GM10248 (cell line): Measurements from ENCODE around the gene UCN.
"Not testable (repeated sequence)": the region's sequence is repeated elsewhere in the genome, so short reads cannot be mapped to it uniquely, and the experiment has no call there.

Source experiments
- CTCF ChIA-PET: fragments of 300-600 bp; sonication (Branson Sonifier 250); formaldehyde crosslinking; extraction: SDS; loops from one replicate; lab custom pipeline; 2021; ENCODE audit warnings: antibody characterized with exemption; lab: Yijun Ruan, JAX
- POLR2A ChIA-PET: fragments of 350-650 bp; sonication (Branson Sonifier 250); formaldehyde crosslinking; extraction: SDS; loops from one replicate; lab custom pipeline; 2020; ENCODE audit warnings: antibody characterized with exemption; lab: Yijun Ruan, JAX
- DNase-seq: peaks from one replicate; pipeline ENCODE4 v3.0.0; 2012; ENCODE audit errors: extremely low spot score
- TF ChIP-seq, protein P1 (sequence below): IDR thresholded peaks from 2 replicates; pipeline ENCODE4 v1.5.1; 2012; ENCODE audit warnings: mild to moderate bottlenecking, low read depth; ENCODE audit errors: extremely low read depth, missing control alignments, control extremely low read depth

The UCN gene, protein sequence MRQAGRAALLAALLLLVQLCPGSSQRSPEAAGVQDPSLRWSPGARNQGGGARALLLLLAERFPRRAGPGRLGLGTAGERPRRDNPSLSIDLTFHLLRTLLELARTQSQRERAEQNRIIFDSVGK

DNA sequence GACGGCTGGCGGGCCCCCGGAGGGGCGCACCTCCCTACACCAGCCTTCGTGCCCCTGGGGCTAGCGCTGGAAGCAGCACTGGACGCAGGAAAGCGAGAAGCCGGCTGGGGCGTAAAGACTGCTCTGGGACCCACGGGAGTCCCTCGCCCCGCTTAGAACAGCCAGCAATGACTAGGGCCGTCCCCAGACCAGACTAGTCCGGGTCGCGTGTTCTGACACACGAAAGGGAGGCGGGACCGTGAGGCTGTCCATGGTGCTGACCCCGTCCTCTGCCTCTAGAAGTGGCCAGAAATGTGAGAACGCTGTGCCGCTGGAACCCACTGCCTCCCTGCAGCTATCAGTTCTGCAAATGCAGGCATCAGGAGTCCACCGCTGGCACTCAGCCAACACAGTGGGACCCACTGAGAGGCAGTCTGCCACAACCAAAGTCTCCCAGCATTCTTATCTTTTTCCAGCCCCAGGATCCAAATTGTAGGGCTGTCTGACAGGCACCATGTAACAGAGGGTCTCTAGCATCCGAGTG is at the start of gene UCN:
UCN (minus strand) TSS at position 87 of the 523 bp plus-strand sequence. CDS start 550 bp downstream, outside the sequence.
- POLR2A ChIA-PET: no interaction called here
- DNase-seq: no peak
- TF ChIP-seq, protein P1, sequence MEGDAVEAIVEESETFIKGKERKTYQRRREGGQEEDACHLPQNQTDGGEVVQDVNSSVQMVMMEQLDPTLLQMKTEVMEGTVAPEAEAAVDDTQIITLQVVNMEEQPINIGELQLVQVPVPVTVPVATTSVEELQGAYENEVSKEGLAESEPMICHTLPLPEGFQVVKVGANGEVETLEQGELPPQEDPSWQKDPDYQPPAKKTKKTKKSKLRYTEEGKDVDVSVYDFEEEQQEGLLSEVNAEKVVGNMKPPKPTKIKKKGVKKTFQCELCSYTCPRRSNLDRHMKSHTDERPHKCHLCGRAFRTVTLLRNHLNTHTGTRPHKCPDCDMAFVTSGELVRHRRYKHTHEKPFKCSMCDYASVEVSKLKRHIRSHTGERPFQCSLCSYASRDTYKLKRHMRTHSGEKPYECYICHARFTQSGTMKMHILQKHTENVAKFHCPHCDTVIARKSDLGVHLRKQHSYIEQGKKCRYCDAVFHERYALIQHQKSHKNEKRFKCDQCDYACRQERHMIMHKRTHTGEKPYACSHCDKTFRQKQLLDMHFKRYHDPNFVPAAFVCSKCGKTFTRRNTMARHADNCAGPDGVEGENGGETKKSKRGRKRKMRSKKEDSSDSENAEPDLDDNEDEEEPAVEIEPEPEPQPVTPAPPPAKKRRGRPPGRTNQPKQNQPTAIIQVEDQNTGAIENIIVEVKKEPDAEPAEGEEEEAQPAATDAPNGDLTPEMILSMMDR: no peak
- CTCF ChIA-PET: interaction anchor here (3.7 kb wide), 1 partner anchor 30 kb away, joined by 14 read pairs; no protein-coding TSS in a partner anchor

DNA sequence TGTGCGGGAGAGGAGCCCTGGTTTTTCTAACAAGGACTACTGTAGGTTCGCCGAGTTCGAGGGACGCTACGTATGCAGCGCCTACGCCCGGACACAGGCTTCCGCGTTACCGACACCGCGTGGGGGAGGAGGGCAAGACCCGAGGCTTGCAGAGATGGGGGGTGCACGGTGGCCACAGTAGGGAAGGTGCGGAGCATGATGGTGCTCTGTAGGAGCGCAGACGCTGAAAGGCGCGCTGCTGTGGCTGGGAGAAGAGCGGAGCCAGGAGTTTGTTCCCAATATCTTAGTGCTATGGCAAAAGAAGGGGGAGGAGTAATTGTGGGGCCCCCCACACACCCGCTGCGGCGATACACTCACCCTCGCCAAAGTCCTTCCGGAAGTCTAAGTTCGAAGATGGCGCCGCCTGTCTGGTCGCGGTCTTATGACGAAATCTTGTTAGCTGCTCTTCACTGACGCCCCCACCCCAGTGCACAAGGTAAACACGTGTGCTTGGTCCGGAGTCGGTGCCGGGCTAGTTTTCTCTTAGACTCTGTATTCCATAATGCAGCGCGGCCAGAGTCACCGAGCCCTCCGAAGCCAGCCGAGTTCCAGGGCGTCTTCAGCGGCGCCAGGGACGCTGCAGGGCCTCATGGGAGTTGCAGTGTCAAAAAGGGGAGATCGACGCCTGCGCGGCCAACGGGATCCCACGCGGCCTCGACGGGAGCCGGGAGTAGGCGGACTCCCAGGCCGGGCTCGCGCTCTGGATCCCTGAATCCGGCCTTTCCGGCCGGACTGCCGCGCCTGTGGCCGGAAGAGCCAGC is 48.3 kb upstream of the UCN start, which contains the start of gene GTF3C2:
GTF3C2 (minus strand) TSS at position 383 of the 800 bp plus-strand sequence. CDS start 13,210 bp downstream, outside the sequence.
- TF ChIP-seq, protein P1: no peak
- peak; percentile 90 for DNase-seq
- POLR2A ChIA-PET: no interaction called here
- CTCF ChIA-PET: interaction anchor here (0.8 to 2.0 kb wide), 2 partner anchors 13 to 327 kb away, joined by 3 to 10 read pairs; partner anchors contain the start of gene EIF2B4

DNA sequence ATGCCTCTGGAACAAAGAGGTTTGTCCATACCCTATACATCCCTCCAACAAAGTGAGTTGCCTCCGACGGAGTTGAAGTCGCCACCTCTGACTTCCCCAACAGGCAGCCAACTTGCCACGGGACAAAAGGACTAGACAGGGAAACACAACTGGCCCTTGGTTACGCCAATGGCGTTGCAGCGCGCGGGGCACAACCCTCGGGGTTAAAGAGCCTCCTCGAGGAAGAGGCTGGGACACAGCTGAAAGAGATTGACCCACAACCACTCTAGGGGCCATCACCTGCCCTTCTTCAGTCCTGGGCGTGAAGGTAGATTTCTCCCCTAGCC is 47.8 kb upstream of the UCN start:
- CTCF ChIA-PET: interaction anchor here (2.0 kb wide), 1 partner anchor 13 kb away, joined by 10 read pairs; the partner anchor contains the start of gene EIF2B4
- no peak for DNase-seq
- TF ChIP-seq, protein P1: no peak
- POLR2A ChIA-PET: no interaction called here

DNA sequence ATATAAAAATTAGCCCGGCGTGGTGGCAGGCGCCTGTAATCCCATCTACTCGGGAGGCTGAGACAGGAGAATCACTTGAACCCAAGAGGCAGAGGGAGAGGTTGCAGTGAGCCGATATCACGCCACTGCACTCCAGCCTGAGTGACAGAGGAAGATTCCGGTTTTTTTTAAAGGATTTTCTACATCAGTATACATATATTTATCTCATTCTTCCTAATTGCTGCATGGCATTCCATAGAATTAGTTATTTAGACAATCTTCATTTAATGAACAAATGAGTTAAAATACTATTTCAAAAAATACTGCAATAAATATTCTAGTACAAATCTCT is 46.3 kb upstream of the UCN start:
- POLR2A ChIA-PET: no interaction called here
- CTCF ChIA-PET: interaction anchor here (1.8 kb wide), 2 partner anchors 10 to 15 kb away, joined by 8 to 14 read pairs; no protein-coding TSS in a partner anchor
- no peak for DNase-seq
- TF ChIP-seq, protein P1: no peak

DNA sequence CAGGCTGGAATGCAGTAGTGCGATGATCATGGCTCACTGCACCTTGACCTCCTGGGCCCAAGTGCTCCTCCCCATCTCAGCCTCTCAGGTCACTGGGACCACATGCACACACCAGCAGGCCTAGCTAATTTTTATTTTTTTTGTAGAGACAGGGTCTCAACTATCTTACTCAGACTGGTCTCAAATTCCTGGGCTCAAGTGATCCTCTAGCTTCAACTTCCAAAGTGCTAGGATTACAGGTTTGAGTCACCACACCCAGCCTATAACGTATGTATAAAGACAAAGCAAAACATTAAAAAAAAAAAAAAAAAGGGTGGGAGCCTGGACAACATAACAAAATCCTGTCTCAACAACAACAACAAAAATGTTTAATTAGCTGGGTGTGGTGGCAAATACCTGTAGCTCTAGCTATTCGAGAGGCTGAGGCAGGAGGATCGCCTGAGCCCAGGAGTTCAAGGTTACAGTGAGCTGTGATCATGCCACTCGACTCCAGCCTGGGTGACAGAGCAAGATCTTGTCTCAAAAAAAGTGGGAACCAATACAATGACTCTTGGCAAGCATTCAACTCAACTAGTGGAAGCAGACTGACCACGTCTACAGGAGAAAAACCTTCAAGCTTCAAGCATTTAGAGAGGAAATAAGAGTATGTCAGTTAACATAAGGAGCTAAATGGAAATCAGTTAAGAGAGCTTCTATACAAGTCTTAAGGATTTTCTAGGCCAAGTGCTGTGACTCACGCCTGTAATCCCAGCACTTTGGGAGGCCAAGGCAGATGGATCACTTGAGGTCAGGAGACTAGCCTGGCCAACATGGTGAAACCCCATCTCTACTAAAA is 45.7 kb upstream of the UCN start:
- DNase-seq: no peak
- POLR2A ChIA-PET: no interaction called here

DNA sequence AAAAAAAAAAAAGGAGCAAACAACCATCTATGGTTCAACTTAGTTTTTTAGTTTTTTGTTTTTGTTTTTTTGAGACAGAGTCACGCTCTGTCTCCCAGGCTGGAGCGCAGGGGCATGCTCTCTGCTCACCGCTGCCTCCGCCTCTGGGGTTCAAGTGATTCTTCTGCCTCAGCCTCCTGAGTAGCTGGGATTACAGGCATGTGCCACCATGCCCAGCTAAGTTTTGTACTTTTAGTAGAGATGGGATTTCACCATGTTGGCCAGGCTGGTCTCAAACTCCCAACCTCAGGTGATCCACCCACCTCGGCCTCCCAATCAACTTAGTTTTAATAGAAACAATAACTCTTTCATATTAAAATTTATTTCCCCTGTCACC is 45.1 kb upstream of the UCN start:
- CTCF ChIA-PET: interaction anchor here (1.3 to 1.8 kb wide), 4 partner anchors 9 to 56 kb away, joined by 3 to 14 read pairs (median 6); partner anchors contain the start of gene PPM1G
- DNase-seq, POLR2A ChIA-PET: not testable (repeated sequence)

More for the DNA sequence above, 45.7 kb upstream of the UCN start:
- CTCF ChIA-PET: interaction anchor here (1.3 to 1.8 kb wide), 4 partner anchors 10 to 55 kb away, joined by 3 to 14 read pairs (median 6); partner anchors contain the start of gene PPM1G
- TF ChIP-seq, protein P1: no peak
